Neural cell (in vitro differentiated cells): Measurements from ENCODE around the gene NPR2. TPM values are rescaled to one million over a fixed set of nuclear protein-coding genes. Genes with fewer than 3 reads are reported as not detected.

ENCODE experiments used
- H2AFZ ChIP-seq: fragments of 200-600, 300-800 bp; sonication (generic), shearing (Covaris generic); 2 replicates; pipeline ENCODE4 v1.6.0; 2014; ENCODE audit warnings: low read depth, mild to moderate bottlenecking, antibody characterized with exemption, low read length, moderate library complexity
- H3F3A ChIP-seq: fragments of 200-600 bp; shearing (Covaris generic); 2 replicates; pipeline ENCODE4 v1.6.1; 2016; ENCODE audit warnings: mild to moderate bottlenecking, moderate library complexity, mixed read lengths, antibody characterized with exemption, low read length; ENCODE audit not compliant: insufficient read depth, poor library complexity, severe bottlenecking
- H3K27ac ChIP-seq: fragments of 200-600, 300-800 bp; sonication (generic), shearing (Covaris generic); 2 replicates; pipeline ENCODE4 v1.5.1; 2014; ENCODE audit warnings: mild to moderate bottlenecking, low read length, moderate library complexity
- H3K27me3 ChIP-seq: fragments of 300-800, 200-600 bp; sonication (generic), shearing (Covaris generic); 2 replicates; pipeline ENCODE4 v1.6.0; 2014; ENCODE audit warnings: mild to moderate bottlenecking, low read depth, low read length, moderate library complexity; ENCODE audit not compliant: insufficient read depth
- H3K36me3 ChIP-seq: fragments of 300-800, 200-600 bp; sonication (generic), shearing (Covaris generic); 2 replicates; pipeline ENCODE4 v1.5.1; 2014; ENCODE audit warnings: mild to moderate bottlenecking, antibody characterized with exemption, low read length, moderate library complexity; ENCODE audit not compliant: insufficient read depth
- H3K4me2 ChIP-seq: fragments of 300-800, 200-600 bp; sonication (generic), shearing (Covaris generic); 2 replicates; pipeline ENCODE4 v1.6.0; 2014; ENCODE audit warnings: mild to moderate bottlenecking, low read length
- H3K4me3 ChIP-seq: fragments of 300-800, 200-600 bp; sonication (generic), shearing (Covaris generic); 2 replicates; pipeline ENCODE4 v1.5.1; 2014; ENCODE audit warnings: mild to moderate bottlenecking, low read length, moderate library complexity
- H3K79me2 ChIP-seq: fragments of 200-600 bp; shearing (Covaris generic); replicated peaks from 2 replicates; pipeline ENCODE4 v1.6.0; 2014; ENCODE audit warnings: mild to moderate bottlenecking, low read length, moderate library complexity; ENCODE audit not compliant: insufficient read depth
- H3K9ac ChIP-seq: fragments of 300-800, 200-600 bp; sonication (generic), shearing (Covaris generic); 2 replicates; pipeline ENCODE4 v1.6.1; 2016; ENCODE audit warnings: mild to moderate bottlenecking, low read length, mixed read lengths
- H3K9me2 ChIP-seq: fragments of 200-600 bp; shearing (Covaris generic); 2 replicates; pipeline ENCODE4 v1.6.1; 2016; ENCODE audit warnings: mild to moderate bottlenecking, low read length, mixed read lengths; ENCODE audit not compliant: insufficient read depth
- H3K9me3 ChIP-seq: fragments of 200-600, 300-800 bp; sonication (generic), shearing (Covaris generic); 2 replicates; pipeline ENCODE4 v1.6.1; 2016; ENCODE audit warnings: mild to moderate bottlenecking, mixed run types, low read length, moderate library complexity, mixed read lengths
- H4K20me1 ChIP-seq: fragments of 200-600 bp; shearing (Covaris generic); 2 replicates; pipeline ENCODE4 v1.6.1; 2016; ENCODE audit warnings: mild to moderate bottlenecking, mixed run types; ENCODE audit not compliant: insufficient read depth
- EP300 ChIP-seq: fragments of 450-650 bp; conservative IDR thresholded peaks from 2 replicates; pipeline ENCODE4 v1.6.1; 2014; ENCODE audit warnings: antibody characterized with exemption, mild to moderate bottlenecking, moderate library complexity; ENCODE audit not compliant: poor library complexity, severe bottlenecking
- EZH2 ChIP-seq: fragments of 200-600, 300-800 bp; shearing (Covaris generic), sonication (generic); IDR thresholded peaks from 2 replicates; pipeline ENCODE4 v1.6.1; 2014; ENCODE audit warnings: antibody characterized with exemption, low read length, borderline replicate concordance, mild to moderate bottlenecking; ENCODE audit not compliant: insufficient read depth, poor library complexity, severe bottlenecking
- MXI1 ChIP-seq: fragments of 450-650 bp; conservative IDR thresholded peaks from 2 replicates; pipeline ENCODE4 v1.6.1; 2014; ENCODE audit warnings: antibody characterized with exemption, mild to moderate bottlenecking; ENCODE audit not compliant: poor library complexity, severe bottlenecking
- POLR2AphosphoS5 ChIP-seq: IDR thresholded peaks from 2 replicates; pipeline ENCODE4 v1.6.1; 2012
- RAD21 ChIP-seq: fragments of 450-650 bp; conservative IDR thresholded peaks from 2 replicates; pipeline ENCODE4 v1.6.1; 2014; ENCODE audit warnings: antibody characterized with exemption, mild to moderate bottlenecking, moderate library complexity
- SMC3 ChIP-seq: fragments of 450-650 bp; conservative IDR thresholded peaks from 2 replicates; pipeline ENCODE4 v1.6.1; 2014; ENCODE audit warnings: antibody characterized with exemption, mild to moderate bottlenecking, moderate library complexity; ENCODE audit not compliant: poor library complexity
- TAF1 ChIP-seq: IDR thresholded peaks from 2 replicates; pipeline ENCODE4 v1.6.1; 2012; ENCODE audit warnings: low read depth
- polyA plus RNA-seq: library from polyadenylated mRNA; depleted of rRNA; stranded (reverse); fragments of >200 nt; gene quantifications from 2 replicates; pipeline ENCODE4 v1.2.3, GENCODE V29; 2014
- TF ChIP-seq, protein P1 (sequence below): fragments of 450-650 bp; IDR thresholded peaks from 2 replicates; pipeline ENCODE4 v1.5.1; 2014; ENCODE audit warnings: antibody characterized with exemption, mild to moderate bottlenecking, moderate library complexity; ENCODE audit not compliant: poor library complexity, severe bottlenecking
- TF ChIP-seq, protein P2 (sequence below): IDR thresholded peaks from 2 replicates; pipeline ENCODE4 v1.6.1; 2012; ENCODE audit warnings: borderline replicate concordance

The NPR2 gene
- polyA plus RNA-seq, 1 donor from 2014 or later, result 9.6 TPM

GRCh38 chr9:35792024-35792813 is 828 bp downstream of the NPR2 start:
- no peak for TF ChIP-seq EZH2
- no peak for TF ChIP-seq SMC3
- TF ChIP-seq MXI1, result no peak
- TF ChIP-seq TAF1, result no peak
- TF ChIP-seq, protein P1, sequence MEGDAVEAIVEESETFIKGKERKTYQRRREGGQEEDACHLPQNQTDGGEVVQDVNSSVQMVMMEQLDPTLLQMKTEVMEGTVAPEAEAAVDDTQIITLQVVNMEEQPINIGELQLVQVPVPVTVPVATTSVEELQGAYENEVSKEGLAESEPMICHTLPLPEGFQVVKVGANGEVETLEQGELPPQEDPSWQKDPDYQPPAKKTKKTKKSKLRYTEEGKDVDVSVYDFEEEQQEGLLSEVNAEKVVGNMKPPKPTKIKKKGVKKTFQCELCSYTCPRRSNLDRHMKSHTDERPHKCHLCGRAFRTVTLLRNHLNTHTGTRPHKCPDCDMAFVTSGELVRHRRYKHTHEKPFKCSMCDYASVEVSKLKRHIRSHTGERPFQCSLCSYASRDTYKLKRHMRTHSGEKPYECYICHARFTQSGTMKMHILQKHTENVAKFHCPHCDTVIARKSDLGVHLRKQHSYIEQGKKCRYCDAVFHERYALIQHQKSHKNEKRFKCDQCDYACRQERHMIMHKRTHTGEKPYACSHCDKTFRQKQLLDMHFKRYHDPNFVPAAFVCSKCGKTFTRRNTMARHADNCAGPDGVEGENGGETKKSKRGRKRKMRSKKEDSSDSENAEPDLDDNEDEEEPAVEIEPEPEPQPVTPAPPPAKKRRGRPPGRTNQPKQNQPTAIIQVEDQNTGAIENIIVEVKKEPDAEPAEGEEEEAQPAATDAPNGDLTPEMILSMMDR, result no peak
- TF ChIP-seq RAD21, result no peak
- TF ChIP-seq POLR2AphosphoS5, result no peak
- TF ChIP-seq, protein P2, sequence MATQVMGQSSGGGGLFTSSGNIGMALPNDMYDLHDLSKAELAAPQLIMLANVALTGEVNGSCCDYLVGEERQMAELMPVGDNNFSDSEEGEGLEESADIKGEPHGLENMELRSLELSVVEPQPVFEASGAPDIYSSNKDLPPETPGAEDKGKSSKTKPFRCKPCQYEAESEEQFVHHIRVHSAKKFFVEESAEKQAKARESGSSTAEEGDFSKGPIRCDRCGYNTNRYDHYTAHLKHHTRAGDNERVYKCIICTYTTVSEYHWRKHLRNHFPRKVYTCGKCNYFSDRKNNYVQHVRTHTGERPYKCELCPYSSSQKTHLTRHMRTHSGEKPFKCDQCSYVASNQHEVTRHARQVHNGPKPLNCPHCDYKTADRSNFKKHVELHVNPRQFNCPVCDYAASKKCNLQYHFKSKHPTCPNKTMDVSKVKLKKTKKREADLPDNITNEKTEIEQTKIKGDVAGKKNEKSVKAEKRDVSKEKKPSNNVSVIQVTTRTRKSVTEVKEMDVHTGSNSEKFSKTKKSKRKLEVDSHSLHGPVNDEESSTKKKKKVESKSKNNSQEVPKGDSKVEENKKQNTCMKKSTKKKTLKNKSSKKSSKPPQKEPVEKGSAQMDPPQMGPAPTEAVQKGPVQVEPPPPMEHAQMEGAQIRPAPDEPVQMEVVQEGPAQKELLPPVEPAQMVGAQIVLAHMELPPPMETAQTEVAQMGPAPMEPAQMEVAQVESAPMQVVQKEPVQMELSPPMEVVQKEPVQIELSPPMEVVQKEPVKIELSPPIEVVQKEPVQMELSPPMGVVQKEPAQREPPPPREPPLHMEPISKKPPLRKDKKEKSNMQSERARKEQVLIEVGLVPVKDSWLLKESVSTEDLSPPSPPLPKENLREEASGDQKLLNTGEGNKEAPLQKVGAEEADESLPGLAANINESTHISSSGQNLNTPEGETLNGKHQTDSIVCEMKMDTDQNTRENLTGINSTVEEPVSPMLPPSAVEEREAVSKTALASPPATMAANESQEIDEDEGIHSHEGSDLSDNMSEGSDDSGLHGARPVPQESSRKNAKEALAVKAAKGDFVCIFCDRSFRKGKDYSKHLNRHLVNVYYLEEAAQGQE, result no peak
- no peak for TF ChIP-seq EP300
- H3K9me2 ChIP-seq, result no peaks in the 10 kb centered on the region
- H3K4me3 ChIP-seq, result no peak overlapping the region
- no peaks in the 10 kb centered on the region for H3K79me2 ChIP-seq
- H3K27me3 ChIP-seq, result no peaks in the 10 kb centered on the region
- no peaks in the 10 kb centered on the region for H3F3A ChIP-seq
- H2AFZ ChIP-seq, result no peak overlapping the region
- H3K4me2 ChIP-seq, result no peak overlapping the region
- no peaks in the 10 kb centered on the region for H3K36me3 ChIP-seq
- H4K20me1 ChIP-seq, result no peaks in the 10 kb centered on the region
- no peak overlapping the region for H3K9ac ChIP-seq
- H3K27ac ChIP-seq, result no peak overlapping the region
- no peaks in the 10 kb centered on the region for H3K9me3 ChIP-seq

- H3K9ac ChIP-seq, result no peak overlapping the region
- no peaks in the 10 kb centered on the region for H3K9me3 ChIP-seq
- no peak overlapping the region for H3K27ac ChIP-seq
- H3K79me2 ChIP-seq, result no peaks in the 10 kb centered on the region
- no peak overlapping the region for H3K4me3 ChIP-seq
- H3K9me2 ChIP-seq, result no peaks in the 10 kb centered on the region
- H4K20me1 ChIP-seq, result no peaks in the 10 kb centered on the region
- no peak overlapping the region for H2AFZ ChIP-seq
- H3K4me2 ChIP-seq, result no peak overlapping the region
- H3F3A ChIP-seq, result no peaks in the 10 kb centered on the region
- TF ChIP-seq, protein P2, result no peak
- no peak for TF ChIP-seq RAD21
- TF ChIP-seq POLR2AphosphoS5, result no peak
- TF ChIP-seq EZH2, result no peak
- no peak for TF ChIP-seq EP300
- no peak for TF ChIP-seq MXI1
- no peak for TF ChIP-seq SMC3
- TF ChIP-seq, protein P1, result no peak
- TF ChIP-seq TAF1, result no peak
- no peaks in the 10 kb centered on the region for H3K36me3 ChIP-seq
- no peaks in the 10 kb centered on the region for H3K27me3 ChIP-seq
These were observed 1.4 kb downstream of the NPR2 start for GRCh38 chr9:35792826-35793225.
